DOHH2 (cell line): ENCODE results near the gene NAPB.

Experiments used
- H3F3A ChIP-seq: fragments of 200-600 bp; sonication (generic), shearing (Covaris generic); 2 replicates; pipeline ENCODE4 v1.6.0; 2016; ENCODE audit warnings: antibody characterized with exemption, mild to moderate bottlenecking; ENCODE audit not compliant: control insufficient read depth, insufficient read depth
- H3K27ac ChIP-seq: fragments of 200-600 bp; sonication (generic); 2 replicates; pipeline ENCODE4 v1.5.1; 2014; ENCODE audit warnings: low read depth, mild to moderate bottlenecking, low read length, moderate library complexity
- H3K27me3 ChIP-seq: fragments of 200-600 bp; sonication (generic); 2 replicates; pipeline ENCODE4 v1.6.1; 2014; ENCODE audit warnings: mild to moderate bottlenecking, low read length, mixed read lengths; ENCODE audit not compliant: control insufficient read depth
- H3K36me3 ChIP-seq: fragments of 200-600 bp; sonication (generic); 2 replicates; pipeline ENCODE4 v1.6.1; 2014; ENCODE audit warnings: mild to moderate bottlenecking, low read length, moderate library complexity, mixed read lengths; ENCODE audit not compliant: control insufficient read depth
- H3K4me1 ChIP-seq: fragments of 200-600 bp; sonication (generic); 2 replicates; pipeline ENCODE4 v1.6.1; 2014; ENCODE audit warnings: mild to moderate bottlenecking, low read length, mixed read lengths; ENCODE audit not compliant: control insufficient read depth
- H3K4me2 ChIP-seq: fragments of 200-600 bp; sonication (generic); 2 replicates; pipeline ENCODE4 v1.6.0; 2014; ENCODE audit warnings: mild to moderate bottlenecking, low read length, moderate library complexity
- H3K4me3 ChIP-seq: fragments of 200-600 bp; sonication (generic); 2 replicates; pipeline ENCODE4 v1.5.1; 2014; ENCODE audit warnings: mild to moderate bottlenecking, low read length, mixed read lengths
- H3K79me2 ChIP-seq: fragments of 200-600 bp; sonication (generic); 2 replicates; pipeline ENCODE4 v1.6.1; 2014; ENCODE audit warnings: mild to moderate bottlenecking, low read length, mixed read lengths; ENCODE audit not compliant: control insufficient read depth
- H3K9me2 ChIP-seq: fragments of 200-600 bp; sonication (generic); replicated peaks from 2 replicates; pipeline ENCODE4 v1.6.1; 2014; ENCODE audit warnings: mild to moderate bottlenecking, low read length, mixed read lengths; ENCODE audit not compliant: control insufficient read depth
- H3K9me3 ChIP-seq: fragments of 200-600 bp; sonication (generic); 2 replicates; pipeline ENCODE4 v1.6.1; 2014; ENCODE audit warnings: antibody characterized with exemption, low read length, mixed read lengths; ENCODE audit not compliant: control insufficient read depth, insufficient read depth
- H4K20me1 ChIP-seq: fragments of 200-600 bp; sonication (generic); 2 replicates; pipeline ENCODE4 v1.6.0; 2014; ENCODE audit warnings: low read depth, mild to moderate bottlenecking, antibody characterized with exemption, low read length, moderate library complexity; ENCODE audit not compliant: control insufficient read depth, insufficient read depth
- CTCF ChIP-seq: fragments of 200-600 bp; sonication (generic); IDR thresholded peaks from one replicate; pipeline ENCODE4 v1.5.1; 2014; ENCODE audit warnings: antibody characterized with exemption, mild to moderate bottlenecking, low read depth, low read length; ENCODE audit not compliant: poor library complexity, severe bottlenecking
- EZH2phosphoT487 ChIP-seq: fragments of 200-600 bp; sonication (generic); IDR thresholded peaks from 2 replicates; pipeline ENCODE4 v1.6.1; 2017; ENCODE audit warnings: borderline replicate concordance, mild to moderate bottlenecking, antibody characterized with exemption, low read length, moderate library complexity, mixed read lengths

NAPB gene

GRCh38 chr20:23397961-23398360, 23.3 kb downstream of the NAPB start:
- Histone ChIP-seq H4K20me1 (no peaks in the 10 kb centered on the region), H3K9me3 (no peaks in the 10 kb centered on the region), H3K4me3 (no peak overlapping the region), H3K79me2 (no peaks in the 10 kb centered on the region), H3K27me3 (no peaks in the 10 kb centered on the region), H3K36me3 (peaks cover 28% of the 10 kb centered on the region), H3K27ac (no peak overlapping the region), H3K9me2 (no peaks in the 10 kb centered on the region), H3K4me2 (no peak overlapping the region), H3F3A (no peaks in the 10 kb centered on the region), H3K4me1 (peaks cover 5% of the 10 kb centered on the region)
- TF ChIP-seq EZH2phosphoT487 = no peak
- TF ChIP-seq CTCF = no peak

GRCh38 chr20:23396950-23397627, 24.2 kb downstream of the NAPB start:
- Histone ChIP-seq H3K27me3 (no peaks in the 10 kb centered on the region), H3K9me3 (no peaks in the 10 kb centered on the region), H4K20me1 (no peaks in the 10 kb centered on the region), H3F3A (no peaks in the 10 kb centered on the region), H3K4me3 (no peak overlapping the region), H3K4me1 (peaks cover 14% of the 10 kb centered on the region), H3K9me2 (no peaks in the 10 kb centered on the region), H3K4me2 (no peak overlapping the region), H3K79me2 (no peaks in the 10 kb centered on the region), H3K27ac (no peak overlapping the region), H3K36me3 (peaks cover 29% of the 10 kb centered on the region)
- TF ChIP-seq CTCF (no peak), EZH2phosphoT487 (no peak)

- Histone ChIP-seq H4K20me1 (no peaks in the 10 kb centered on the region), H3K36me3 (peaks cover 48% of the 10 kb centered on the region), H3K4me3 (no peak overlapping the region), H3K79me2 (no peaks in the 10 kb centered on the region), H3F3A (no peaks in the 10 kb centered on the region), H3K4me1 (peaks cover 33% of the 10 kb centered on the region), H3K27ac (no peak overlapping the region), H3K27me3 (no peaks in the 10 kb centered on the region), H3K9me3 (no peaks in the 10 kb centered on the region), H3K9me2 (no peaks in the 10 kb centered on the region), H3K4me2 (no peak overlapping the region)
- no peak for TF ChIP-seq EZH2phosphoT487
- TF ChIP-seq CTCF = no peak
These were observed 27.1 kb downstream of the NAPB start for GRCh38 chr20:23393996-23394775.
